ENCODE measurements around the gene CYP27B1. TPM values are rescaled to one million over a fixed set of nuclear protein-coding genes. Genes with fewer than 3 reads are reported as not detected.
A peak's percentile ranks its signal among the peaks of the same experiment; 100 is the strongest.

The CYP27B1 gene
- total and polyA plus RNA-seq, 9 of the 15 experiments (the other 6 are each of a cell fraction or from before 2014, with no cell fraction given), result 0.18 to 4.2 (median 1.8) TPM

- peaks cover 2 to 4% of the 10 kb centered on the region in 2 experiments; a peak in 2 of 5 replicates for H3K4me1 ChIP-seq (replicated peaks in 1 of 2; ENCODE audit: control insufficient read depth in 2 of 2, insufficient read depth in 2 of 2, low read length in 2 of 2)
- intact Hi-C loops (cut with micrococcal nuclease) (no loop called here), in situ Hi-C loops (cut with MboI) (no loop called here)
- H3K79me2 ChIP-seq (ENCODE audit: control insufficient read depth, insufficient read depth, low read length), result peaks cover 2% of the 10 kb centered on the region; the same call in 1 of the 3 replicates
- H3K27ac ChIP-seq (ENCODE audit: extremely low read depth, low read depth, low read length), result no peak overlapping the region
- no peak for ATAC-seq
- BruUV-seq (replicated peaks), result no TSS peak
- H4K20me1 ChIP-seq (replicated peaks; ENCODE audit: control insufficient read depth, insufficient read depth, low read length), result no peaks in the 10 kb centered on the region
- no peak overlapping the region for H3K4me3 ChIP-seq
- ChIA-PET POLR2A (interaction anchor here (0.6 to 3.4 kb wide), 5 partner anchors 12 to 199 kb away, joined by 3 to 21 read pairs (median 4); partner anchors contain the start of gene CYP27B1), CTCF (ENCODE audit: low intra/inter-chr PET ratio) (no interaction called here)
- no peak overlapping the region for H3K4me2 ChIP-seq (ENCODE audit: insufficient read depth, low read length)
- no peaks in the 10 kb centered on the region for H3K9me1 ChIP-seq (ENCODE audit: control insufficient read depth, insufficient read depth, low read length)
- H2AFZ ChIP-seq (ENCODE audit: low read depth, low read length), result no peak overlapping the region
- no peak for DNase-seq (ENCODE audit: extremely low read depth in 1 of 4, low spot score in 3 of 4)
- peaks cover 67% of the 10 kb centered on the region for H3K36me3 ChIP-seq (ENCODE audit: control insufficient read depth, insufficient read depth, low read length)
- TF ChIP-seq ATF7 (IDR thresholded peaks at IDR 0.05), result peak; percentile 28; the same call in 1 of the 2 replicates
- TF ChIP-seq TRIM24 (IDR thresholded peaks at IDR 0.05), result no peak
- no peak for TF ChIP-seq SPI1 (IDR thresholded peaks at IDR 0.05; ENCODE audit: borderline replicate concordance, low read depth, low read length)
- TF ChIP-seq POLR2A (conservative IDR thresholded peaks at IDR 0.05), result 0 out of 2 replicates have a peak, but pooled peaks have one; percentile 24
- 0 out of 2 replicates have a peak, but pooled peaks have one; percentile 21 for TF ChIP-seq SUPT5H (IDR thresholded peaks at IDR 0.05)
- H3K27me3 ChIP-seq (ENCODE audit: control insufficient read depth in 2 of 2, insufficient read depth in 2 of 2, low read length in 2 of 2), result no peaks in the 10 kb centered on the region
- no peaks in the 10 kb centered on the region for H3K9me3 ChIP-seq (replicated peaks; ENCODE audit: control insufficient read depth, insufficient read depth, low read depth, low read length)
- no peak for FAIRE-seq
- 100% methylated on average over 1 of the region's 1 CpG for WGBS (ENCODE audit: insufficient coverage, low coverage, missing lambda C conversion rate)
- H3K9ac ChIP-seq (ENCODE audit: insufficient read depth in 1 of 2, low read depth in 2 of 2, low read length in 2 of 2), result no peak overlapping the region
Measured at GRCh38 chr12:57797933-57798332, 31.1 kb upstream of the CYP27B1 start.

- H3K36me3 ChIP-seq (ENCODE audit: control insufficient read depth, insufficient read depth, low read length), result peaks cover 70% of the 10 kb centered on the region
Measured at GRCh38 chr12:57796996-57797395, 30.1 kb upstream of the CYP27B1 start.

More at GRCh38 chr12:57796996-57797395, 30.1 kb upstream of the CYP27B1 start:
- intact Hi-C loops (cut with micrococcal nuclease), result no loop called here
- BruUV-seq (replicated peaks), result no TSS peak
- CTCF ChIA-PET (ENCODE audit: low intra/inter-chr PET ratio), result no interaction called here
- Histone ChIP-seq H3K9me1 (ENCODE audit: control insufficient read depth, insufficient read depth, low read length) (no peaks in the 10 kb centered on the region), H3K4me1 (replicated peaks in 1 of 2; ENCODE audit: control insufficient read depth in 2 of 2, insufficient read depth in 2 of 2, low read length in 2 of 2) (peaks cover 2 to 4% of the 10 kb centered on the region in 2 experiments; a peak in 2 of 5 replicates), H3K27me3 (ENCODE audit: control insufficient read depth in 2 of 2, insufficient read depth in 2 of 2, low read length in 2 of 2) (no peaks in the 10 kb centered on the region), H4K20me1 (replicated peaks; ENCODE audit: control insufficient read depth, insufficient read depth, low read length) (no peaks in the 10 kb centered on the region), H3K4me3 (no peak overlapping the region), H3K9me3 (replicated peaks; ENCODE audit: control insufficient read depth, insufficient read depth, low read depth, low read length) (no peaks in the 10 kb centered on the region), H3K4me2 (ENCODE audit: insufficient read depth, low read length) (no peak overlapping the region), H3K9ac (ENCODE audit: insufficient read depth in 1 of 2, low read depth in 2 of 2, low read length in 2 of 2) (no peak overlapping the region), H2AFZ (ENCODE audit: low read depth, low read length) (no peak overlapping the region), H3K79me2 (ENCODE audit: control insufficient read depth, insufficient read depth, low read length) (peaks cover 2% of the 10 kb centered on the region; the same call in 1 of the 3 replicates), H3K27ac (ENCODE audit: extremely low read depth, low read depth, low read length) (no peak overlapping the region)
- in situ Hi-C loops (cut with MboI), result no loop called here
- DNase-seq (ENCODE audit: extremely low read depth in 1 of 4, low spot score in 3 of 4) (no peak), FAIRE-seq (no peak), ATAC-seq (no peak)
- TF ChIP-seq SMAD4 (CRISPR knock-in tag; conservative IDR thresholded peaks at IDR 0.05) (no peak), POLR2AphosphoS2 (IDR thresholded peaks at IDR 0.05; ENCODE audit: low read length) (no peak), RHOXF2B (CRISPR knock-in tag; conservative IDR thresholded peaks at IDR 0.05) (no peak), NR2F6 (CRISPR knock-in tag; IDR thresholded peaks at IDR 0.05) (no peak), ZNF24 (IDR thresholded peaks at IDR 0.05) (no peak), MBD2 (IDR thresholded peaks at IDR 0.05; ENCODE audit: borderline replicate concordance, low read depth) (no peak), SIN3B (IDR thresholded peaks at IDR 0.05; ENCODE audit: low read depth) (no peak), KDM4B (IDR thresholded peaks at IDR 0.05; ENCODE audit: borderline replicate concordance in 2 of 2, low read depth in 1 of 2) (no peak), SMAD3 (CRISPR knock-in tag; conservative IDR thresholded peaks at IDR 0.05) (no peak), ZNF239 (CRISPR knock-in tag; IDR thresholded peaks at IDR 0.05) (no peak)
- 100% methylated on average over 1 of the region's 1 CpG for WGBS (ENCODE audit: insufficient coverage, low coverage, missing lambda C conversion rate)
- POLR2A ChIA-PET, result interaction anchor here (1.1 kb wide), 1 partner anchor 15 kb away, joined by 3 read pairs; the partner anchor contains the start of gene TSFM
